OCI-LY3 (cell line): ENCODE data around the gene KCNS1.

ENCODE experiments used
- CTCF ChIP-seq: fragments of 200-600, 300-600 bp; sonication (generic); IDR thresholded peaks from 2 replicates; pipeline ENCODE4 v1.5.1; 2014; ENCODE audit warnings: antibody characterized with exemption, low read length, low read depth
- EZH2phosphoT487 ChIP-seq: fragments of 200-600 bp; shearing (Covaris generic); IDR thresholded peaks from 2 replicates; pipeline ENCODE4 v1.6.1; 2018; ENCODE audit warnings: antibody characterized with exemption, mixed run types, low read depth

- TF ChIP-seq CTCF (no peak), EZH2phosphoT487 (no peak)
These were observed 36.1 kb downstream of the KCNS1 start for GRCh38 chr20:45064812-45065211.
